Stimulated activated CD8-positive, alpha-beta memory T cell treated with anti-CD3 and anti-CD28 coated beads, Interleukin-7, amount 100 ng/mL, for 48 hours (primary cell): ENCODE measurements around the gene BZW2.
A peak's percentile ranks its signal among the peaks of the same experiment; 100 is the strongest.
"Not testable (repeated sequence)": the region's sequence is repeated elsewhere in the genome, so short reads cannot be mapped to it uniquely, and the experiment has no call there.

Experiments
- DNase-seq, 2 donors: peaks; one replicate each; pipeline ENCODE4 v3.0.0-alpha.2; 2020; ENCODE audit warnings: low read depth in 1 of 2; ENCODE audit errors: extremely low read depth in 1 of 2

Gene BZW2

GRCh38 chr7:16644636-16645592 lies 1.1 kb upstream of the BZW2 start:
- peak in 1 of 2 donors; percentile 31 for DNase-seq

DNA sequence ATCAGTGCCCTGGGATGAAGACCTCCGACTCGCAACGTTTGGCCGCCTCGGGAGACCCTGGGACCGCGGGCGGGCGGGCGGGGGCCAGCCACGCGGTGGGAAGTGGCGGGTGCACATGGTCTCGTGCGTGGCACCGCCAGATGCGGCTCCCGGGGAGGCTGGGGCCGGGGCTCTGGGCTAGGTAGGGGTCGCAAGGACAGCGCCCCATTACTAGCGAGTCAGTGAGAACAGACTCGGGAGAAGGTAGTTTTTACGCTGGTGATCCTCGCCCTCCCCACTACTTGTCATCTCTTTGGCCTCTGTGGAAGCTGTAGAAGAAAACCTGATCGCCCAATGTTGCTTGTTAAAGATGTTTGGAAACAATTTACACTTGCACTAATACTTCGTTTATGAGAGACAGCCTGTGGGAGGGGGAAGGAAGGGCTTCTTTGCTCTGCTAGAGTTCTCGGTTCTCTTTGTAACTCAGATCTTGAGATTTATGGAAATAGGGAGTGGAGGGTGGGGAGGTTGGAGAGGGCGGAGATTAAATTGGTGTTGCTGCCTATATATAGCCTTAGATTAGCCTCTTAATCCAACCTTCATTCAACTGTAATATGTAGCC lies 591 bp downstream of the BZW2 start:
- no peak for DNase-seq

DNA sequence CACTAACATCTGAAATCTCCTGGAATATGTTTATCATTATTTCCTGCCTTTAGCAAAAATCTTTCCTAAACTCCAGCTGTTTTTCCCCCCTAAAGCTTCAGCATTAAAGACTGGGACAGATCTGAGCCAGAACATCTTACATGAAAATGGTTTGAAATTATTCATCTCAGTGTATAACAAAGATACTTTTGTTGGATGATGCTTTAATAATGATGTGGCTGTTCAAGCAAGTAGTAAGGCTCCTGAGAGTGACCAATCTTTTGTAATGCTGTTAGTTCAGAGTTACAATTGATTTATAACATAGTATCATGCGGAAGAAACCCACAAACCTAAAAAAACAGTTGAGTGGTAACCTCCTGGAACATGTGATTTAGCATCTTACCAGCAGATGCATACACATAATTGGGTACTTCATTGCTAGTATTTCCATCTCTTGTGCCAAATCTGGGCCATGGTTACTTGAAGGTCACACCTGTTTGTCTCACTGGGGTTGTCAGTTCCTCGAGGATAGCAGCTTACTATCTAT lies 1.5 kb downstream of the BZW2 start:
- DNase-seq = no peak

- DNase-seq = no peak
Observed at GRCh38 chr7:16648551-16648950, 2.6 kb downstream of the BZW2 start.

DNA sequence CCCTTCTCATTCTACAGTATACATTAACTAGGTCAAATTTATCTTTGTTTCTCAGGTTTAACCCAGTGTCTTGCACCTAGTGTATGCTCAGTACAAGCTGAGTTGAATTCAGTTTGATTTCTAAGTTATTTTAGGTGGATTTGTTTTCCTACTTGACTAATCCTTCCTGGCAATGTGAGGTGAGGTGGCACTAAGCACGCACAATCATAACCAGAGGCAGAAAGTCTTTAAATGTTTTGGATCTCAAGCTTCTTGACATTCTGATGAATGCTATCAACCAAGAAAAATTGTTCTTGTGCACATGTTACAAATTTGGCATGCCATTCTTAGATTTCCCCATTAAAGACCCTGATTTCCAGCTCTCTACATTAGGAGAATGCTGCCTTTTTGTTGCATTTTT lies 3.2 kb downstream of the BZW2 start:
- no peak for DNase-seq

DNA sequence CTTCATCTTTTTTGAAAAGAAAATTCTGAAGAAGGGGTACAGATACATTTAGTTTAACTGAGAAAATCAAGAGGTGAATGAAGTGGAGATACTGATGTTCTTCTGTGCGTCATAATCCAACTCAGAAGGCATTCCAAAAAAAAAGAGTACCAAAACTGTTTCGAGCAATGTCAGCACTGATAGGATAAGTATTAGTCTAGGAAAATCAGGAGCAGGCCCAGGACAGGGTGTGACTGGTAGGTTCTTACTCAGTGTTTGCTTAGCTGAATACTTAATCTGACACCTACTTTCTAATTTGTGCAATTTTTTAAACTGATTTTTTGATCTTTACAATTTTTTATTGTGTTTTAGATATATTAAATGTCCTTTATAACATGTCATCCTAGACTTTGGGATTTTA lies 4.3 kb downstream of the BZW2 start:
- no peak for DNase-seq

- no peak for DNase-seq
Observed at GRCh38 chr7:16651396-16652239, 5.6 kb downstream of the BZW2 start.

GRCh38 chr7:16652240-16652583 lies 6.2 kb downstream of the BZW2 start:
- DNase-seq = no peak

- no peak for DNase-seq
Observed at GRCh38 chr7:16652888-16653287, 6.9 kb downstream of the BZW2 start.

DNA sequence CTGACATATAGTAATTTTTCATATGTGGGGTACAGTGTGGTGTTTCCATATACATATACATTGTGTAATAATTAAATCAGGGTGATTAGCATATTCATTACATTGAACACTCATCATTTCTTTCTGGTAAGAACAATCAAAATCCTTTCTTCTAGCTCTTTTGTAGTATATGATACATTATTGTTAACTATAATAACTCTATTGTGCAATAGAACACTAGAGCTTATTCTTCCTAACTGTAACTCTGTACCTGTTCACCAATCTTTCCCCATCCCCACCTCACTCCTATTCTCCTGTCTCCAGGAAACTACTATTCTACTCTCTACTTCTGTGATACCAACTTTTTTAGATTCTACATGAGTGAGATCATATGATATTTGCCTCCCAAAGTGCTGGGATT lies 9.4 kb downstream of the BZW2 start:
- DNase-seq = no peak

DNA sequence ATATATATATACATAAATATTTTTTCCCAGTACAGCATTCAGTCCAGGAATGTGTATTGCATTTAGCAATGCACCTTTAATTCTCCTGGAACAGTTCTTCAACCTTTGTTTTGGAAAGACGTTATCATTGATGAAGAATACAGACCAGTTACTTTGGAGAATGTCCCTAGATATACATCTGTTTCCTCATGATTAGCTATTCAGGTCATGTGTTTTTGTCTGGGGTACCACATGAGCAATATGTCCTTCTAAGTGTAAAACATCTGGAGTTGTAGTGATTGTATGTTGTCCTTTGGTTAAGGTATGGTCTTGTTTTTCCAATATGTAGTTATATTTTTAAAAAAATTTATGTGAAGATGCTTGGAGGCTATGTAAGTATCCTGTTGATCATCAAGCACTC lies 10.2 kb downstream of the BZW2 start:
- no peak for DNase-seq

DNA sequence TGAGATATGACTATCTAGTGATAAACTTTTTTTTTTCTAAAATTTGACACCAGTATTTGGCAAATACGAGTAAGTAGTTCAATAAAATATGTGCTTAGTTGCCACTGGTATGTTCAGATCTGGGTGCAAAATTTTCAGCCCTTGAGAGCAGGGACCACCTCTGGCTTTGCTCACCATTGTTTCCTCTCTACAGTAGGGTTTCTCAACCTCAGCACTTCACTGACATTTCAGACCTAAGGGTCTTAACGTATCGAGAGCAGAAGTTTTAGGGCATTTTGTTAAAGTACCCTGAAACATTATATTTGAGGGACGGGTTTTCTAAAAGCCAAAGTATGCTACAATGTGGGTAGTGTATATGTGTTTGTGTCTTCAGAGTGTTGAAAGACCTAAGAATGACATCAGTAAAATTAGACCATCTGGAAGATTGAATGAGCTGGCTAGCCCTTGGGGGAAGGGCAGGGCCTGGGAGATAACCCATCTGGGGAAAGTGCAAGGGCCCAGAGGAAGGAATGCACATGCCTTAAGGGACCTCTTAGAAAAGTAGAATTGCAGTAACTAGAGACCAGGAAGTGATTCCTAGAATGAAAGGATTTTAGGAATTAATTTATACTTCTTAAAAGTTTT lies 11.8 kb downstream of the BZW2 start:
- no peak for DNase-seq

DNA sequence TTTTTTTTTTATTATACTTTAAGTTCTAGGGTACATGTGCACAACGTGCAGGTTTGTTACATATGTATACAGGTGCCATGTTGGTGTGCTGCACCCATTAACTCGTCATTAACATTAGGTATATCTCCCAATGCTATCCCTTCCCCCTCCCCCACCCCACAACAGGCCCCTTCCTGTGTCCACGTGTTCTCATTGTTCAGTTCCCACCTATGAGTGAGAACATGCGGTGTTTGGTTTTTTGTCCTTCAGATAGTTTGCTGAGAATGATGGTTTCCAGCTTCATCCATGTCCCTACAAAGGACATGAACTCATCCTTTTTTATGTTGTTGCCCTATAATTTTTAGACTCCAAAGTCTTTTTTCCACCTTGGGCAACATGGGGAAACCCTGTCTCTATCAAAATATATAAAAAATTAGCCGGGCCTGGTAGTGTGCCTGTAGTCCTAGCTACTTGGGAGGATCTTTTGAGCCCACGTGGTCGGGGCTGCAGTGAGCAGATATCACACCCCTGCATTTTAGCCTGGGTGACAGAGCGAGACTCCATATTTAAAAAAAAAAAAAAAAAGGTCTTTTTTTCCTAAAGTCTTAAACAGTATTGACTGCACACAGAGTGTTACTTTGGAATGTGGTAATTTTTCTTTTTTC lies 14.0 kb downstream of the BZW2 start:
- DNase-seq = not testable (repeated sequence)

DNA sequence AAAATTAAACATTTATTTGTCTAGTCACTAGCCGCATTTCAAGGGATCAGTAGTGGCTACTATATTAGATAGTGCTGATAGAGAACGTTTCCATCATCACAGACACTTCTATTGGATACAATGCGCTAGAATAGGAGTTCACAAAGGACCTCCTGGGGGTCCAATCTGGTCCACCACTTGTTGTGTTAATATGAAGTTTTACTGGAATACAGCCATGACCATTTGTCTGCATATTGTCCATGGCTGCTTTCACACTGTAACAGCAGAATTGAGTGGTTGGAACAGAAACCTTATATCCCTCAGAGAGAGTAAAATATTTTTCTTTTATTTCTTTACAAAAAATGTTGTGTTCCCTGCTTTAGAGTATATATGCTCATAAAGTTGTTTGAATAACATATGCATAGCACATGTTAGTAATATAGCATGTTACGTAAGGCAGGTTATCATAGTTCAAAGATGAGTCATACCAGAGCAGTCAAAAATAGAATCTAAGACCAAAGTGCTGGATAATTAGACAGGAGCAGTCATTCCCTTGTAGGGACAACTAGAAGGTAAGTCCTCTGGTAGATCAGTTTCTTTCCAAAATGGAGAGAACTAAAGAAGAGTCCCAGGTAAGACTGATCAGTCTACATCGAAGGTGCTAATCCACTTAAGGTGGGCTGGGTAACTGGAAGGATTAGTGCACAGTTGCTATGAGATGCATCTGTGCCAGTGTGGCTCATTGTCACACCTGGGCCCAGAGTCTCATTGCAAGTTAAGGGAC lies 14.9 kb downstream of the BZW2 start:
- no peak for DNase-seq

DNA sequence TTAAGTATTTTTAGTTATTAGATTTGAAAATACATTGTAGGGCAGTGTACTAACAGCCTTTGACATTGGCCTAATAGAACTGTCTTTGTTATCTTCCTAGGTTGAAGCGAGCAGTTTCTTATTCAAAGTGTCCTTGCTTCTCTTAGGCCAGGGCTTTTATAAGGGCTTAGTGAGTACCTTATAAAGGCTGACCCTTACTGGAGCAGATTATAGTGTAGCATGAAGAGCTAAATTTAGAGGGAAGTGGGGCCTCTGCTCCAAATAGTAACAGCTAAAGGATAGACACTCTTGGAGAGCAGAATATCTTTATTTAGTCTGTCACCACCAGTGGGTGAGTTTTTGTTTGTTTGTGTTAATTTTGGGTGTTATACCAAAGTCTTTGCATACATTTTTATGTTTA lies 15.9 kb downstream of the BZW2 start:
- no peak for DNase-seq

DNA sequence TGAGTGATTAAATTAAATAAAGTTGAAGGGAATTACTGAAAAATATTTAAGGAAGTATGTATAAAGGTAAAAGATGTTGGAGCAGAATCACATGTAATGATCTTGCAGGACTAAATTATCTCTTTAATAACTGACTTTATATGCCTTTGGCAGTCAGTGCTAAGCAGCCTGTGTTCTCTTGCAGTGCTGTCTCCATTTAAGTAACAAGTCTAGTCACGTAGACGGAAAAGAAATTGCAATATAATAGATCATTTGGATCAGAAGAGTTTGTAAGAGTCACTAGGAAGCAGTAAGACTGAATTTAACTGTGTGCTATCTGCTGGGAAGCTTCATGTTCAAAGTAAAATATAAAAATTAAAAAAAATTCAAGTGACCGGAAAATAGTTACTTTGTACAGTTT lies 21.4 kb downstream of the BZW2 start:
- no peak for DNase-seq

DNA sequence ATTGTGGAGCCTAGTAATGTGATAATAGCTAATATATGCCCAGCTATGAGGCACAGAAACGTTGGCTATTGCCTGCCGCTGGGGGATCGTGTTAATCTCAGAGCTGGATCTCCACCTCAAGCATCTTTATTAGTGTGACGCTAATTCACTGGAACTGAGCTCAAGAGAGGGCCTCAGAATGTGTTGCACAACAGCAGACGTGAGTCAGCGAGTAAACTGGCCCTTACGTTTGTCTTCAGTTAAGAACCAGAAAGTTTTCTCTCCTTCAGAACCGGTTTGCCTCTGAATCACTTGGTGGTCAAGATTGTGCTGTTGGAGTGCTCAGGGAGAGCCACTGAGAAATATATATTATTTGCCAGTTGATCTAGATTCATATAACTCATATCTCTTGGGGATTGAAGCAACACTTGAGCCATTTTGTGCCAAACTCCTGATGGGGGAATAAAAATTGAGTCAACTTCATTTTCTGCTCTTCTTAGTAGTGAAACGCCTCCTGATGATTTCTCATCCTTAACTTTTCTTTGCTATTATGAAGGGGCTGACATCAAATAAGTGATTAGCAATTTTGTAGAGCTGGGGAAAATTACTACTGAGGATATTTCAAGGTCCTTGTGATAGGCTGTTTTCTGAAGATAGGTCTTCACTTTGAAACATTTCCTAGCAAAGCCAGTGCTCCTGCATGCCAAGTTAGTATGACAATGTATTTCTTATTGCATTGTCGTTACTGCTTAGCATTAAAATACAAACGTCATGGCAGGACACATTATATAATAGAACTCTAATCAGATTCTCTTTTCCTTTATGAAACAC lies 22.3 kb downstream of the BZW2 start:
- no peak for DNase-seq

DNA sequence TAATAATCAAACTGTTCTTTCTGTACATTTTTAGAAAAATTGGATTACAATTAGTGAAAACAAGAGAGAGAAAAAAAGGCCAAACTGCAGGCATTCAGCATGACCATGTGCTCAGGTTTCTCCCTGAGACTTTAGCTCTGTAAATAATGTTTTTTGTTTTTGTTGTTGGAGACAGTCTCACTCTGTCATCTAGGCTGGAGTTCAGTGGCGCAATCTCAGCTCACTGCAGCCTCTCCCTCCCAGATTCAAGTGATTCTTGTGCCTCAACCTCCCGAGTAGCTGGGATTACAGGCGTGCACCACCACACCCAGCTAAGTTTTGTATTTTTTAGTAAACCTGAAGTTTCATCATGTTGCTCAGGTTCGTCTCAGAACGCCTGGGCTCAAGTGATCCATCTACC lies 23.0 kb downstream of the BZW2 start:
- DNase-seq = no peak

DNA sequence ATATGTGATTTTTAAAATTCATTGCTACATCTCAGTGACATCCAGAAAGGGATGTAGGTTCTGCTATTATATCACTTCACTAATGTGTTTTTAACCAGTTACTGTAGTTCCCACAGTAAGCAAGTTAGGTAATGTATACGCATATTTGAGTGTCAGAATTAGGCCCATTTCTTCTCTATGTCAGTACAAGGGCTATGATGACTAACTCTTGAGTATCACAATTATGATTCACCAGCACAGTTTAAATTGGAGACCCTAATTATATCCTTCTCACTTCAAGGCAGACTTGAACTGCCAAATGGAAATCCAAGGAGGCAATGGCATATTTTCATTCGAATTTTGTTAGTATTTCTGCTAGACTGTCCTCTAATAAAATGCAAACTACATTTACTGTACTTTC lies 23.6 kb downstream of the BZW2 start:
- no peak for DNase-seq
